GM12878 (cell line): ENCODE data around the gene TGDS. TPM values are rescaled to one million over a fixed set of nuclear protein-coding genes. Genes with fewer than 3 reads are reported as not detected.

Experiments used
- ATAC-seq: fragments of 200-7000 bp; cut with Tn5 transposase; 3 replicates; pipeline ENCODE4 v1.9.1; 2020; ENCODE audit warnings: mild to moderate bottlenecking, moderate library complexity
- BruUV-seq: library from RNA; stranded (reverse); fragments of 400-500 nt; replicated peaks from 2 replicates; lab custom pipeline; 2021; lab: Mats Ljungman, UMichigan
- CTCF ChIA-PET: fragments of 300-600 bp; sonication (Branson Sonifier 250); formaldehyde crosslinking; extraction: SDS; loops from one replicate; lab custom pipeline; 2021; ENCODE audit warnings: inconsistent platforms; lab: Yijun Ruan, JAX
- POLR2A ChIA-PET: fragments of 350-600 bp; formaldehyde crosslinking; extraction: SDS; loops from one replicate; lab custom pipeline; 2021; ENCODE audit warnings: inconsistent platforms; lab: Charles Lee
- RAD21 ChIA-PET: fragments of 300-600 bp; sonication (Branson Sonifier 250); formaldehyde crosslinking; loops from one replicate; lab custom pipeline; 2023; ENCODE audit warnings: antibody characterized with exemption; ENCODE audit not compliant: unreplicated experiment; lab: Charles Lee
- SMC1A ChIA-PET: fragments of 300-600 bp; sonication (Branson Sonifier 250); formaldehyde crosslinking; loops from one replicate; lab custom pipeline; 2023; ENCODE audit not compliant: unreplicated experiment, uncharacterized antibody; lab: Charles Lee
- DNase-seq: peaks from one replicate; pipeline ENCODE4 v3.0.0-alpha.2; 2011; ENCODE audit warnings: low read depth, low spot score
- FAIRE-seq: peaks from 3 replicates; lab custom pipeline; 2011; peaks lifted over from hg19 to GRCh38; lab: Jason Lieb, UNC
- H2AFZ ChIP-seq: 2 replicates; pipeline ENCODE4 v1.6.0; 2011; ENCODE audit warnings: low read depth, low read length, control low read depth; ENCODE audit not compliant: control insufficient read depth
- H3K27ac ChIP-seq: 2 replicates; pipeline ENCODE4 v1.5.1; 2011; ENCODE audit warnings: control low read depth; ENCODE audit not compliant: control insufficient read depth, insufficient read depth
- H3K27me3 ChIP-seq, 2 experiments: replicated peaks in 1 of 2; 2 replicates each; pipeline versions ENCODE4 v1.6.0 to v1.6.1; 2011; ENCODE audit warnings: low read length in 1 of 2; ENCODE audit not compliant: control insufficient read depth in 2 of 2, insufficient read depth in 2 of 2
- H3K36me3 ChIP-seq, 2 experiments: 2 replicates each; pipeline ENCODE4 v1.5.1; 2011; ENCODE audit warnings: low read length in 1 of 2; ENCODE audit not compliant: control insufficient read depth in 2 of 2, insufficient read depth in 2 of 2
- H3K4me1 ChIP-seq: 2 replicates; pipeline ENCODE4 v1.6.1; 2011; ENCODE audit warnings: mild to moderate bottlenecking, low read length, moderate library complexity, mixed read lengths; ENCODE audit not compliant: control insufficient read depth, insufficient read depth
- H3K4me2 ChIP-seq: 2 replicates; pipeline ENCODE4 v1.6.0; 2011; ENCODE audit warnings: control low read depth; ENCODE audit not compliant: control insufficient read depth, insufficient read depth
- H3K4me3 ChIP-seq: fragments of 200-600 bp; sonication (generic); 2 replicates; pipeline ENCODE4 v1.5.1; 2016
- H3K79me2 ChIP-seq: 2 replicates; pipeline ENCODE4 v1.6.0; 2011; ENCODE audit warnings: low read length; ENCODE audit not compliant: control insufficient read depth, insufficient read depth
- H3K9ac ChIP-seq: 2 replicates; pipeline ENCODE4 v1.8.0; 2011; ENCODE audit warnings: low read length, control low read depth, mixed read lengths; ENCODE audit not compliant: control insufficient read depth, insufficient read depth
- H3K9me3 ChIP-seq: replicated peaks from 3 replicates; pipeline ENCODE4 v1.5.1; 2011; ENCODE audit warnings: mild to moderate bottlenecking, low read length; ENCODE audit not compliant: control insufficient read depth, insufficient read depth
- H4K20me1 ChIP-seq: 2 replicates; pipeline ENCODE4 v1.6.0; 2011; ENCODE audit not compliant: control insufficient read depth, insufficient read depth
- CUX1 ChIP-seq: IDR thresholded peaks from 2 replicates; pipeline ENCODE4 v1.6.1; 2012; ENCODE audit warnings: improper control_type of control experiment, low read depth, low read length; ENCODE audit not compliant: insufficient replicate concordance
- DPF2 ChIP-seq: fragments of 450-650 bp; IDR thresholded peaks from 2 replicates; pipeline ENCODE4 v1.6.1; 2017; ENCODE audit warnings: mild to moderate bottlenecking
- ETV6 ChIP-seq, 2 experiments: fragments of 450-650 bp in 1 of 2; IDR thresholded peaks in 1 of 2; conservative IDR thresholded peaks in 1 of 2; 2 replicates each; pipeline ENCODE4 v1.6.1; 2014; ENCODE audit warnings: antibody characterized with exemption in 1 of 2, borderline replicate concordance in 1 of 2, low read depth in 1 of 2, mild to moderate bottlenecking in 1 of 2, moderate library complexity in 1 of 2
- FOXK2 ChIP-seq: fragments of 450-650 bp; IDR thresholded peaks from 2 replicates; pipeline ENCODE4 v1.6.1; 2017; ENCODE audit warnings: mild to moderate bottlenecking, moderate library complexity
- MEF2A ChIP-seq: IDR thresholded peaks from 2 replicates; pipeline ENCODE4 v1.6.1; 2011; ENCODE audit warnings: low read depth, mild to moderate bottlenecking, low read length, moderate library complexity; ENCODE audit not compliant: insufficient read depth
- PKNOX1 ChIP-seq: fragments of 450-650 bp; IDR thresholded peaks from 2 replicates; pipeline ENCODE4 v1.6.1; 2016; ENCODE audit warnings: mild to moderate bottlenecking
- RCOR1 ChIP-seq: conservative IDR thresholded peaks from 2 replicates; pipeline ENCODE4 v1.6.1; 2012; ENCODE audit warnings: low read depth, low read length, improper control_type of control experiment
- WGBS: methylation state at CpG from one replicate; pipeline ENCODE4 v1.1.6; 2016; ENCODE audit warnings: low lambda C conversion rate; ENCODE audit not compliant: insufficient replicate concordance, insufficient coverage; ENCODE audit errors: missing lambda C conversion rate; 5-methylcytosine and 5-hydroxymethylcytosine counted together
- in situ Hi-C: fragments of 300-500 bp; cut with MboI; formaldehyde crosslinking; loops from 9 replicates; pipeline ENCODE4 v1.14.3; 2018; ENCODE audit warnings: mixed read lengths
- intact Hi-C: fragments of 100-400 bp; cut with micrococcal nuclease; formaldehyde crosslinking; loops from one replicate; pipeline ENCODE4 v1.14.2; 2022; ENCODE audit not compliant: unreplicated experiment
- polyA plus RNA-seq, 11 experiments: library from polyadenylated mRNA; depleted of rRNA in 4 of 11; unstranded in 6 of 11; stranded (reverse) in 5 of 11; fragments of >200 nt; fragmentation: Nextera tagmentation in 4 of 11; fragmentation: Illumina TruSeq in 1 of 11; extraction: Ambion mirVana in 4 of 11; extraction: Trizol in 1 of 11; gene quantifications; 1 replicate in 1 of 11; 2 replicates in 10 of 11; pipeline versions ENCODE4 v1.2.1 to v1.2.3, GENCODE V29; 2011 to 2016; ENCODE audit warnings: inconsistent platforms in 2 of 11, missing spikeins in 2 of 11, low read depth in 1 of 11
- total RNA-seq, 4 experiments: library from RNA; depleted of rRNA in 3 of 4; stranded (reverse); fragments of >200 nt in 3 of 4; fragmentation: Illumina TruSeq in 1 of 4; extraction: Trizol in 1 of 4; gene quantifications; 2 replicates each; pipeline versions ENCODE4 v1.2.1 to v1.2.3, GENCODE V29; 2013 to 2021

TGDS gene
- total and polyA plus RNA-seq, 10 of the 15 experiments (the other 5 are each of a cell fraction or from before 2014, with no cell fraction given), result 13.1 to 44.3 (median 23.8) TPM

DNA sequence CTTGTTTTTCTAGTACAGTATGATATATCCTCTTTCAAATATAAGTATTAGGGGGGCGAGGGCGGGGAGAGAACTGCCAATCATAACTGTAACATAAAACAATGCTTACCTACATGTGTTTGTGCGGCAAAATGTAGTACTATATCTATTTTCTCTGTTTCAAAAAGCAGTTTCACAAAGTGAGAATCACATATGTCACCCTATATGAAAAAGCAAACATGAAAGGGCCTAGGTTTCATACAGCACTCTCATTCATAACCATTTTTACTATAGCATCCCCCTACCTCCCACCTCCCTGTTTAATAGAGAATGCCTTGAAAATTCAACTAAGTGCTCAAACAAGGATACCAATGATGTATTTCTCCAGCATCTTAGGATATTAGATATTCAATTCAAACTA lies 5.2 kb downstream of the TGDS start:
- FAIRE-seq, result no peak
- TF ChIP-seq ETV6 (conservative IDR thresholded peaks at IDR 0.05 in 1 of 2, IDR thresholded peaks at IDR 0.05 in 1 of 2; ENCODE audit: borderline replicate concordance in 1 of 2, low read depth in 1 of 2) (no peak), PKNOX1 (peak; percentile 79), DPF2 (no peak), MEF2A (no peak), RCOR1 (no peak), FOXK2 (no peak), CUX1 (no peak)
- TF ChIP-seq, all 136 proteins: peak for 1
- peak; percentile 46 for ATAC-seq
- ChIA-PET CTCF (interaction anchor here (1.3 kb wide), 1 partner anchor 30 kb away, joined by 4 read pairs; no protein-coding TSS in a partner anchor), RAD21 (no interaction called here), POLR2A (no interaction called here), SMC1A (interaction anchor here (1.2 kb wide), 1 partner anchor 25 kb away, joined by 5 read pairs; no protein-coding TSS in a partner anchor)
- Histone ChIP-seq H3K4me3 (no peak overlapping the region), H3K9ac (no peak overlapping the region), H3K27me3 (no peaks in the 10 kb centered on the region), H3K4me1 (no peaks in the 10 kb centered on the region), H3K36me3 (peaks cover 0 to 5% of the 10 kb centered on the region in 2 experiments; a peak in 1 of 4 replicates), H3K9me3 (no peaks in the 10 kb centered on the region), H3K4me2 (no peak overlapping the region; the same call in 1 of the 2 replicates), H3K79me2 (peaks cover 38% of the 10 kb centered on the region), H2AFZ (no peak overlapping the region), H4K20me1 (no peaks in the 10 kb centered on the region), H3K27ac (no peak overlapping the region)
- in situ Hi-C loops, result no loop called here
- no peak for DNase-seq
- no TSS peak for BruUV-seq
- WGBS, result 76% methylated on average over 3 of the region's 3 CpGs
- intact Hi-C loops, result no loop called here
